Muscle of arm (tissue), 12 donors: ENCODE results near the gene CHPF. TPM values are rescaled to one million over a fixed set of nuclear protein-coding genes. Genes with fewer than 3 reads are reported as not detected.

Experiments
- DNase-seq: peaks from one replicate; pipeline ENCODE4 v3.0.0-alpha.2; 2013
- polyA plus RNA-seq, 12 donors: library from polyadenylated mRNA; unstranded; fragments of 120-200 nt; gene quantifications; one replicate each; pipeline ENCODE4 v1.2.1, GENCODE V29; 2013; ENCODE audit not compliant: insufficient read length in 12 of 12

CHPF gene
- polyA plus RNA-seq, 12 donors, result 33.4 to 111 (median 41.4) TPM; not detected in 1

DNA sequence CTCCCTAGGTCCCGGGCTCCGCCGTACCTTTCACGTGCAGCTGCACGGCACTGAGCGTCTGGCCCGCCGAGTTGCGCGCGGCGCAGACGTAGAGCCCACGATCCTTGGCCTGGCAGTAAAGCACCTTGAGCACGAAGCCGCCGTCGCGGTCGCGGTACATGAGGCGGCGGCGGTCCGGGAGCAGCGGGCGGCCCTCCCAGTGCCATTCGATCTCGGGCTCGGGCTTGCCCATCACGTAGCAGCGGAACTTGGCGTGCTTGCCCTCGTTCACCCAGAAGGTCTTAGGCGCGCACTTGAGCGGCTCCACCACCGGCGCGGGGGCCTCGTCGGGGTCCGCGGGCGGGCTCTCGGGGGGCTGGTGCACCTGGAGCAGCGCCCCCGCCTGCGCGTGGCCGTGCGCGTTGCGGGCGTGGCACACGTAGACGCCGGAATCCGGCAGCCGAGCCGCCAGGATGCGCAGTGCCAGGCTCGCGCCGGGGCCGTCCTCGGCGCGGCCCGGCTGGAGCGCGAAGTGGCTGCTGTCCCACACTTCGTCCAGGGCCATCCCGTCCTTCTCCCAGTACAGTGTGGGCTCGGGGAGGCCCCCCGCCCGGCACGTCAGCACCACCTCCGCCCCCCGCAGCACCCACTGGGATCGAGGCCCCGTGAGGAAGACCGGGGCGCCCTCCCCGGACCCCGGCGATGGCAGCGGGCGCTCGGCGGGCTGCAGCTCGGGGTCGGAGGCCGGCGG lies 26.8 kb upstream of the CHPF start:
- no peak for DNase-seq

GRCh38 chr2:219569635-219570034 lies 26.0 kb upstream of the CHPF start:
- DNase-seq, result no peak

DNA sequence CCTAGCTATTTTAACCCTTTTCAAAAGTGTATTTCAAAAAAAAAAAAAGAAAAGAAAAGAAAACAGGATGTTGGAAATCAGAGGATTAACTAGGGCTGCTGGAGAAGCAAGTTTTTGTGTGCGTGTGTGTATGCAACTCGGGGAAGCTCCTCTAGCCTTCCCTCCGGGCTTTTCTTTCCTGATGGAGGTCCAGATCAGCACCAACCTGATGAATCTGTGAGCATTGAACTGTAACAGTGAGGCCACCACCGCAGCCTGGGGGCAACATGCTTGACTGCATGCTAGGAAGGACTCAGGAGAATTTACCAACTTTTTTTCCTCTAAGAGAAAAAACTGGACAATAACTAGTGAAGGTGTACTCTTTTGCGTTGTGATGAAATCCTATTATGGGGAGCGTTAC lies 25.4 kb upstream of the CHPF start:
- DNase-seq, result no peak

DNA sequence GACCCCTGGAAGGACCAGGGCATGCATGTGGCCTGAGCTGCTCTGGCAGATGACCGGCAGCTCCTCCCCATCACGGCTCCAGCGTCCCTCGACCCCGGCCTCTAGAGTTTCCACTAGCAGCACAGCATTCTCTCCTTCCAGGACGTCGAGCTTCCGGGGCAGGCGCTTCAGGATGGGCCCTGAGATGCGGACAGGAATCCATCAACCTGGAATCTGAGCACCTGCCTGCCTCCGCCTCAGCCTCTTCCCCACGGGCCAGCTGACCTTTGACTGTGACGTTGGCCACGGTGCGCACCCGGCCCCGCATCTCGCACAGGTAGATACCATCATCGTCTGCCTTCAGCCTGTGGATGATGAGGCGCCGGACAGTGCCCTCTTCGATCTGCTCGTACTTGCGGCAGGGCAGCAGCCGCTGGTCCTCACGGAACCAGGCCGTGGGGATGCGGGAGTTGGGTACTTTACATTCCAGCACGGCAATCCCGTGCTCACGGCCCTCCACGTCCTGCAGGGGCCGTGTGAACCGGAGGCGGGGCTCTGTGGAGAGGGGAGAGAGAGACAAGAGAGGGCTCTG lies 24.3 kb upstream of the CHPF start:
- DNase-seq, result no peak

- no peak for DNase-seq
These were observed 23.5 kb upstream of the CHPF start for GRCh38 chr2:219567131-219567530.

GRCh38 chr2:219566640-219567039 lies 23.0 kb upstream of the CHPF start:
- no peak for DNase-seq

GRCh38 chr2:219565130-219566080 lies 21.8 kb upstream of the CHPF start:
- DNase-seq, result no peak

- no peak for DNase-seq
These were observed 19.8 kb upstream of the CHPF start for GRCh38 chr2:219563271-219563928.

GRCh38 chr2:219562049-219563020 lies 18.7 kb upstream of the CHPF start:
- DNase-seq, result no peak

- no peak for DNase-seq
These were observed 17.8 kb upstream of the CHPF start for GRCh38 chr2:219561179-219562048.

DNA sequence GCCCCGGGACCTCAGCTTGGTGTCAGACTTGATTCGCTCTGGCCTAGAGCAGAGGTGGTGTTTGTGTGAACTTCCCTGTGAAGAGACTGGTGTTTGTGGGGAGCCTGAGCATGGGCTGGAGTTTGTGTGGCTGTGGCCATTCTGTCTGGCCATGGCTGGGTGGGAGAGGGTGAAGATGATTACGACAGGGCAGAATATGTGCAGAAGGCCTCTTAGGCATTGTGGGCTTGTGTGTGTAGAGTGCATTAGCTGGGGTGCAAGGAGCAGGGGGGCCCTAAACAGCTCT lies 17.2 kb upstream of the CHPF start:
- DNase-seq, result no peak

- no peak for DNase-seq
These were observed 16.7 kb upstream of the CHPF start for GRCh38 chr2:219560037-219560892.

GRCh38 chr2:219559156-219559915 lies 15.7 kb upstream of the CHPF start:
- DNase-seq, result no peak

- DNase-seq, result no peak
These were observed 14.5 kb upstream of the CHPF start for GRCh38 chr2:219557791-219558785.

- DNase-seq, result no peak
These were observed 13.7 kb upstream of the CHPF start for GRCh38 chr2:219557320-219557719.

GRCh38 chr2:219556413-219556812 lies 12.8 kb upstream of the CHPF start:
- no peak for DNase-seq

GRCh38 chr2:219555956-219556355 lies 12.3 kb upstream of the CHPF start:
- DNase-seq, result no peak
